H1 (cell line): ENCODE results near the gene PDK2. TPM values are rescaled to one million over a fixed set of nuclear protein-coding genes. Genes with fewer than 3 reads are reported as not detected.

Source experiments
- BACH1 ChIP-seq: IDR thresholded peaks from 2 replicates; pipeline ENCODE4 v1.6.1; 2012; ENCODE audit warnings: low read length, improper control_type of control experiment
- CHD1 ChIP-seq: IDR thresholded peaks from 2 replicates; pipeline ENCODE4 v1.6.1; 2012; ENCODE audit warnings: low read depth, low read length, improper control_type of control experiment
- FOSL1 ChIP-seq: IDR thresholded peaks from 2 replicates; pipeline ENCODE4 v1.6.1; 2011; ENCODE audit warnings: mild to moderate bottlenecking, low read depth, low read length, moderate library complexity; ENCODE audit not compliant: insufficient read depth
- GTF2F1 ChIP-seq: IDR thresholded peaks from 2 replicates; pipeline ENCODE4 v1.6.1; 2012; ENCODE audit warnings: low read depth, low read length, improper control_type of control experiment, borderline replicate concordance
- NANOG ChIP-seq: IDR thresholded peaks from 2 replicates; pipeline ENCODE4 v1.6.1; 2011; ENCODE audit warnings: low read length, low read depth, mild to moderate bottlenecking, inconsistent platforms; ENCODE audit not compliant: insufficient read depth, poor library complexity, severe bottlenecking
- NRF1 ChIP-seq: IDR thresholded peaks from 2 replicates; pipeline ENCODE4 v1.6.1; 2011; ENCODE audit warnings: mild to moderate bottlenecking, low read depth, low read length, improper control_type of control experiment
- SIN3A ChIP-seq, 2 experiments: IDR thresholded peaks in 1 of 2; conservative IDR thresholded peaks in 1 of 2; 2 replicates each; pipeline ENCODE4 v1.6.1; 2011 to 2012; ENCODE audit warnings: low read length in 2 of 2, improper control_type of control experiment in 1 of 2, low read depth in 1 of 2, mild to moderate bottlenecking in 1 of 2
- SUZ12 ChIP-seq: fragments of 200-600 bp; sonication (generic); IDR thresholded peaks from 2 replicates; pipeline ENCODE4 v1.6.1; 2012; ENCODE audit warnings: mild to moderate bottlenecking, inconsistent platforms, low read length, moderate library complexity, mixed read lengths
- TBP ChIP-seq: IDR thresholded peaks from 2 replicates; pipeline ENCODE4 v1.6.1; 2011; ENCODE audit warnings: low read depth, low read length, improper control_type of control experiment
- YY1 ChIP-seq: IDR thresholded peaks from 2 replicates; pipeline ENCODE4 v1.6.1; 2011; ENCODE audit warnings: low read depth, mild to moderate bottlenecking, low read length
- polyA plus RNA-seq, 7 experiments: library from polyadenylated mRNA; depleted of rRNA in 3 of 7; stranded (reverse) in 5 of 7; unstranded in 2 of 7; fragments of >200 nt in 5 of 7; fragments of 200-250 nt in 2 of 7; gene quantifications; 1 replicate in 5 of 7; 2 replicates in 1 of 7; 4 replicates in 1 of 7; pipeline versions ENCODE4 v1.2.1 to v1.2.3, GENCODE V29; 2011 to 2013; ENCODE audit warnings: missing spikeins in 2 of 7, mixed read lengths in 2 of 7
- total RNA-seq: library from RNA; stranded (reverse); fragmentation: NEBNext Ultra II Directional; extraction: Animal tissue kit (Norgen Biotek cat#: 25700); gene quantifications from 2 replicates; pipeline ENCODE4 v1.2.1, GENCODE V29; 2021
- TF ChIP-seq, protein P1 (sequence below): fragments of 300-600 bp; sonication (generic); IDR thresholded peaks from 2 replicates; pipeline ENCODE4 v1.7.1; 2012; ENCODE audit warnings: low read length, moderate library complexity, mild to moderate bottlenecking, inconsistent platforms; ENCODE audit not compliant: insufficient replicate concordance

PDK2 gene
- total and polyA plus RNA-seq, 2 of the 8 experiments (the other 6 are each of a cell fraction or from before 2014, with no cell fraction given) = 18.3 to 121 TPM

GRCh38 chr17:50063561-50064252, 31.4 kb upstream of the PDK2 start (continued):
- TF ChIP-seq, protein P1, sequence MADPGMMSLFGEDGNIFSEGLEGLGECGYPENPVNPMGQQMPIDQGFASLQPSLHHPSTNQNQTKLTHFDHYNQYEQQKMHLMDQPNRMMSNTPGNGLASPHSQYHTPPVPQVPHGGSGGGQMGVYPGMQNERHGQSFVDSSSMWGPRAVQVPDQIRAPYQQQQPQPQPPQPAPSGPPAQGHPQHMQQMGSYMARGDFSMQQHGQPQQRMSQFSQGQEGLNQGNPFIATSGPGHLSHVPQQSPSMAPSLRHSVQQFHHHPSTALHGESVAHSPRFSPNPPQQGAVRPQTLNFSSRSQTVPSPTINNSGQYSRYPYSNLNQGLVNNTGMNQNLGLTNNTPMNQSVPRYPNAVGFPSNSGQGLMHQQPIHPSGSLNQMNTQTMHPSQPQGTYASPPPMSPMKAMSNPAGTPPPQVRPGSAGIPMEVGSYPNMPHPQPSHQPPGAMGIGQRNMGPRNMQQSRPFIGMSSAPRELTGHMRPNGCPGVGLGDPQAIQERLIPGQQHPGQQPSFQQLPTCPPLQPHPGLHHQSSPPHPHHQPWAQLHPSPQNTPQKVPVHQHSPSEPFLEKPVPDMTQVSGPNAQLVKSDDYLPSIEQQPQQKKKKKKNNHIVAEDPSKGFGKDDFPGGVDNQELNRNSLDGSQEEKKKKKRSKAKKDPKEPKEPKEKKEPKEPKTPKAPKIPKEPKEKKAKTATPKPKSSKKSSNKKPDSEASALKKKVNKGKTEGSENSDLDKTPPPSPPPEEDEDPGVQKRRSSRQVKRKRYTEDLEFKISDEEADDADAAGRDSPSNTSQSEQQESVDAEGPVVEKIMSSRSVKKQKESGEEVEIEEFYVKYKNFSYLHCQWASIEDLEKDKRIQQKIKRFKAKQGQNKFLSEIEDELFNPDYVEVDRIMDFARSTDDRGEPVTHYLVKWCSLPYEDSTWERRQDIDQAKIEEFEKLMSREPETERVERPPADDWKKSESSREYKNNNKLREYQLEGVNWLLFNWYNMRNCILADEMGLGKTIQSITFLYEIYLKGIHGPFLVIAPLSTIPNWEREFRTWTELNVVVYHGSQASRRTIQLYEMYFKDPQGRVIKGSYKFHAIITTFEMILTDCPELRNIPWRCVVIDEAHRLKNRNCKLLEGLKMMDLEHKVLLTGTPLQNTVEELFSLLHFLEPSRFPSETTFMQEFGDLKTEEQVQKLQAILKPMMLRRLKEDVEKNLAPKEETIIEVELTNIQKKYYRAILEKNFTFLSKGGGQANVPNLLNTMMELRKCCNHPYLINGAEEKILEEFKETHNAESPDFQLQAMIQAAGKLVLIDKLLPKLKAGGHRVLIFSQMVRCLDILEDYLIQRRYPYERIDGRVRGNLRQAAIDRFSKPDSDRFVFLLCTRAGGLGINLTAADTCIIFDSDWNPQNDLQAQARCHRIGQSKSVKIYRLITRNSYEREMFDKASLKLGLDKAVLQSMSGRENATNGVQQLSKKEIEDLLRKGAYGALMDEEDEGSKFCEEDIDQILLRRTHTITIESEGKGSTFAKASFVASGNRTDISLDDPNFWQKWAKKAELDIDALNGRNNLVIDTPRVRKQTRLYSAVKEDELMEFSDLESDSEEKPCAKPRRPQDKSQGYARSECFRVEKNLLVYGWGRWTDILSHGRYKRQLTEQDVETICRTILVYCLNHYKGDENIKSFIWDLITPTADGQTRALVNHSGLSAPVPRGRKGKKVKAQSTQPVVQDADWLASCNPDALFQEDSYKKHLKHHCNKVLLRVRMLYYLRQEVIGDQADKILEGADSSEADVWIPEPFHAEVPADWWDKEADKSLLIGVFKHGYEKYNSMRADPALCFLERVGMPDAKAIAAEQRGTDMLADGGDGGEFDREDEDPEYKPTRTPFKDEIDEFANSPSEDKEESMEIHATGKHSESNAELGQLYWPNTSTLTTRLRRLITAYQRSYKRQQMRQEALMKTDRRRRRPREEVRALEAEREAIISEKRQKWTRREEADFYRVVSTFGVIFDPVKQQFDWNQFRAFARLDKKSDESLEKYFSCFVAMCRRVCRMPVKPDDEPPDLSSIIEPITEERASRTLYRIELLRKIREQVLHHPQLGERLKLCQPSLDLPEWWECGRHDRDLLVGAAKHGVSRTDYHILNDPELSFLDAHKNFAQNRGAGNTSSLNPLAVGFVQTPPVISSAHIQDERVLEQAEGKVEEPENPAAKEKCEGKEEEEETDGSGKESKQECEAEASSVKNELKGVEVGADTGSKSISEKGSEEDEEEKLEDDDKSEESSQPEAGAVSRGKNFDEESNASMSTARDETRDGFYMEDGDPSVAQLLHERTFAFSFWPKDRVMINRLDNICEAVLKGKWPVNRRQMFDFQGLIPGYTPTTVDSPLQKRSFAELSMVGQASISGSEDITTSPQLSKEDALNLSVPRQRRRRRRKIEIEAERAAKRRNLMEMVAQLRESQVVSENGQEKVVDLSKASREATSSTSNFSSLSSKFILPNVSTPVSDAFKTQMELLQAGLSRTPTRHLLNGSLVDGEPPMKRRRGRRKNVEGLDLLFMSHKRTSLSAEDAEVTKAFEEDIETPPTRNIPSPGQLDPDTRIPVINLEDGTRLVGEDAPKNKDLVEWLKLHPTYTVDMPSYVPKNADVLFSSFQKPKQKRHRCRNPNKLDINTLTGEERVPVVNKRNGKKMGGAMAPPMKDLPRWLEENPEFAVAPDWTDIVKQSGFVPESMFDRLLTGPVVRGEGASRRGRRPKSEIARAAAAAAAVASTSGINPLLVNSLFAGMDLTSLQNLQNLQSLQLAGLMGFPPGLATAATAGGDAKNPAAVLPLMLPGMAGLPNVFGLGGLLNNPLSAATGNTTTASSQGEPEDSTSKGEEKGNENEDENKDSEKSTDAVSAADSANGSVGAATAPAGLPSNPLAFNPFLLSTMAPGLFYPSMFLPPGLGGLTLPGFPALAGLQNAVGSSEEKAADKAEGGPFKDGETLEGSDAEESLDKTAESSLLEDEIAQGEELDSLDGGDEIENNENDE = no peak
- TF ChIP-seq YY1 (no peak), FOSL1 (no peak), TBP (no peak), BACH1 (no peak), GTF2F1 (no peak), SUZ12 (no peak), SIN3A (conservative IDR thresholded peaks at IDR 0.05 in 1 of 2, IDR thresholded peaks at IDR 0.05 in 1 of 2; ENCODE audit: low read depth in 1 of 2, low read length in 2 of 2) (no peak), NANOG (no peak), CHD1 (no peak), NRF1 (no peak)
